Astrocyte of the spinal cord (primary cell): ENCODE measurements around the gene FLT3.

Source experiments
- DNase-seq: peaks from one replicate; pipeline ENCODE4 v3.0.0; 2011; ENCODE audit warnings: low read depth, low spot score
- H3K4me3 ChIP-seq: 2 replicates; pipeline ENCODE4 v1.5.1; 2011; ENCODE audit warnings: low read depth, mild to moderate bottlenecking, low read length, moderate library complexity
- in situ Hi-C: cut with HindIII; loops from 2 replicates; pipeline ENCODE4 v1.10.0; 2017; ENCODE audit warnings: low sequenced_read_pairs
- TF ChIP-seq, protein P1 (sequence below): IDR thresholded peaks from 2 replicates; pipeline ENCODE4 v1.5.1; 2012; ENCODE audit warnings: low read depth, mild to moderate bottlenecking, low read length, inconsistent platforms

Gene FLT3

GRCh38 chr13:28128030-28128429, 27.7 kb upstream of the FLT3 start:
- TF ChIP-seq, protein P1, sequence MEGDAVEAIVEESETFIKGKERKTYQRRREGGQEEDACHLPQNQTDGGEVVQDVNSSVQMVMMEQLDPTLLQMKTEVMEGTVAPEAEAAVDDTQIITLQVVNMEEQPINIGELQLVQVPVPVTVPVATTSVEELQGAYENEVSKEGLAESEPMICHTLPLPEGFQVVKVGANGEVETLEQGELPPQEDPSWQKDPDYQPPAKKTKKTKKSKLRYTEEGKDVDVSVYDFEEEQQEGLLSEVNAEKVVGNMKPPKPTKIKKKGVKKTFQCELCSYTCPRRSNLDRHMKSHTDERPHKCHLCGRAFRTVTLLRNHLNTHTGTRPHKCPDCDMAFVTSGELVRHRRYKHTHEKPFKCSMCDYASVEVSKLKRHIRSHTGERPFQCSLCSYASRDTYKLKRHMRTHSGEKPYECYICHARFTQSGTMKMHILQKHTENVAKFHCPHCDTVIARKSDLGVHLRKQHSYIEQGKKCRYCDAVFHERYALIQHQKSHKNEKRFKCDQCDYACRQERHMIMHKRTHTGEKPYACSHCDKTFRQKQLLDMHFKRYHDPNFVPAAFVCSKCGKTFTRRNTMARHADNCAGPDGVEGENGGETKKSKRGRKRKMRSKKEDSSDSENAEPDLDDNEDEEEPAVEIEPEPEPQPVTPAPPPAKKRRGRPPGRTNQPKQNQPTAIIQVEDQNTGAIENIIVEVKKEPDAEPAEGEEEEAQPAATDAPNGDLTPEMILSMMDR, result no peak
- DNase-seq, result no peak
- in situ Hi-C loops, result no loop called here
- H3K4me3 ChIP-seq, result no peak overlapping the region

DNA sequence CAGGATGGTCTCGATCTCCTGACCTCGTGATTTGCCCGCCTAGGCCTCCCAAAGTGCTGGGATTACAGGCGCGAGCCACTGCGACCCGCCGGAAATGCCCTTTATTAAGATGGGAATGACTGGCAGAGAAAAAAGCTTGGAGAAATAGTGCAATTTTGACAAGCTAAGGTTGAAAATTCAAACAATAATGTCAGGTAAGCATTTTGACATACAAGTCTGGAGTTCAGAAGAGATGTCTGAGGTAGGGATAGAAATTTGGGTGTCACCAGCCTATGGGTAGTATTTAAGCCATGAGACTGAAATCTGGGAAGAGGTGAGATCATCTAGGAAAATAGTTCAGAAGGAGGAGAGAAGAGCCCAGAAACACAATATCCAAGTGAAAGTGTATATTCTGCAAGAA, 20.8 kb upstream of the FLT3 start:
- no peak overlapping the region for H3K4me3 ChIP-seq
- in situ Hi-C loops, result no loop called here
- no peak for DNase-seq
- TF ChIP-seq, protein P1, result no peak

DNA sequence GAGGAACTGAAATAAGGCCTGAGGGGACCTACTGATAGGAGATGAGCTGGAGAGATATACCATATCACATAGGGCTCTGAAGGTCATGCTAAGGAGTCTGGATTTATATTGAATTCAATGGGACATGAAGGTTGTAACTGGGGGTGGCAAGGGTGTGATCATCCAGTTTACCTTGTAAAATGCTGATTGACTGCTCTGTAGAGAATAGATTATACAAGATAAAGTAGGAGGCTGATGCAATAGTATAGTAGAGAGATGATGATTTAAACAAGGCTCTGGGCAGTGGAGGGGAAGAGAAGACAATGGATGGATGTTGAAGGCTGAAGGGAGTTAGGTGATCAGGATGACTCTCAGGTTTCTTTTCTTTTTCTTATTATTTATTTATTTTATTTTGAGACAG, 19.9 kb upstream of the FLT3 start:
- no peak overlapping the region for H3K4me3 ChIP-seq
- no peak for DNase-seq
- TF ChIP-seq, protein P1, result no peak
- in situ Hi-C loops, result no loop called here

DNA sequence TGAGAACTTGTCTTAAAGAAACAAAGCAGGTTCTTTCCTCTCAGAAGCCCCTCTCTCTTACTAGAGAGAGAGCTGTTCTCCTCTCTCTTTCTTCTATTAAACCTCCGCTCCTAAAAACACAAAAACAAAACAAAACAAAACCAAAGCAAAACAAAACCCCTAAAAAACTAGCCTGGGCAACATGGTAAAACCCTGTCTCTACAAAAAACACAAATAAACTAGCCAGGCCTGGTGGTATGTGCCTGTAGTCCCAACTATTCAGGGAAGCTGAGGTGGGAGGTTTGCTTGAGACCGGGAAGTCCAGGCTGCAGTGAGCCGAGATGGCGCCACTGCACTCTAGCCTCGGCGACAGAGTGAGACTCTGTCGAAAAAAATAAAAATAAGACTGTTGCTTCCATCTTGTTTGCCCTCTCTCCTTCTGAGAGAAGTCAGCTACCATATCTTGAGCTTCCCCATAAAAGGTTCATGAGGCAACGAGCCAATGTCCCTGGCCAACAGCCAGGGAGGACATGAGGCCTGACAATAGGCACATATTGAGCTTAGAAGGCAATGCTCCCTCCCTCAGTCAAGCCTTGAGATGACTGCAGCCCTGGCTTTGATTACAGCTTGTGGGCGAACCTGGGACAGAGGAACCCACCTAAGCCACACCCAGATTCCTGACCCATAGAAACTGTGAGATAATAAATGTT, 17.5 kb upstream of the FLT3 start:
- H3K4me3 ChIP-seq, result no peak overlapping the region
- TF ChIP-seq, protein P1, result no peak
- no peak for DNase-seq
- in situ Hi-C loops, result no loop called here

DNA sequence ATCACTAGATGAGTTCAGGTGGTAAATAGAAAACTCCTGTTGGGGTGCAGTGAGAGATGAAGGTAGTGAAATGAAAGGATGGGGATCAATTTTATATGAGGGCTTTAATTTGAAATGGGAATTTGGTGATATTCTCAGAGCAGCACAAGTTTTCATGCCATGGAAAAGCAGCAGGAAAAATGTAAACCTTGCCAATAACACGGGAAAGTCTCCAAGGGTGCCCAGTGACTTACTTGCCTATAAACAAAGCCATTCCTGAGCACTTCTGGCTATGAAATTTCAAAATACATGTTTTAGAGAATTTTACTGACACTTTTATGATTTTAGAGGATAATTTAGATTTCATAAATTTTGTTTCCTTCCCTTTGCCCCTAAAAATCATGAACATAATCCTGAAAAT, 16.4 kb upstream of the FLT3 start:
- no peak for DNase-seq
- H3K4me3 ChIP-seq, result no peak overlapping the region
- TF ChIP-seq, protein P1, result no peak
- in situ Hi-C loops, result no loop called here

- no peak overlapping the region for H3K4me3 ChIP-seq
- in situ Hi-C loops, result no loop called here
- TF ChIP-seq, protein P1, result no peak
- no peak for DNase-seq
Measured at GRCh38 chr13:28110414-28110813, 10.0 kb upstream of the FLT3 start.
